GM19035 (cell line): ENCODE measurements around the gene RAET1G.
"Not testable (repeated sequence)": the region's sequence is repeated elsewhere in the genome, so short reads cannot be mapped to it uniquely, and the experiment has no call there.

Source experiments
- ATAC-seq: cut with Tn5 transposase; IDR thresholded peaks from one replicate; pipeline ENCODE4 v1.9.1; 2021; ENCODE audit not compliant: unreplicated experiment

RAET1G gene

DNA sequence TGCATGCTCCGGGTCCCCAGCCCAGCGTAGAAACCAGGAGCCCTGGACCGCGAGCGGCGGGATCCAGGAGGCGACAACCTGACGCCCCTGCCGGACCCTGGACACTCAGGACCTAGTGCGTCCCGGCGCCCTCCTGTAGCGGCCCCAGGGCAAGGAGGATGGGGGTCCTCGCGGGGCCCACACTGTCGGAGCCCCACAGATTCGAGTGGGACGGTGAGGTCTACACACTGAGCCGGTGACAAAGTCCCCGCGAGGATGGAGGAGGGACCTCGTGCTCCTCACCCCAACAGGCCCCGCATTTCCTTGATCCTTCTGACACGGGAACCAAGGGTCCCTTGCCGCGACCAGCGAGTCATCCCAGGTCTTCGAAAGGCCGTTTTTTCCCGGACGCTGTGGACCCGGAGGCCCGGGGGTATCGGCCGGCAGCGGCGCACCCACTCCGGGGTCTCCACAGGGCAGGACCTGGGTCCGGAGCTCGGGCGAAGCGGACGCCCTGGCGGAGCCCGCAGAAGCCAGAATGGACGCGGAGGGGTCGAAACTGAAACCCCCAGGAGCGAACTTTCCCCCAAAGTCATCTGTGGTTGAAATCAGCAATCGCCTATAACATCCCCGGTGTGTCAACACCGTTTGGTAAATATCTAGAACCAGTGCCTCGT, 31.5 kb upstream of the RAET1G start:
- not testable (repeated sequence) for ATAC-seq

DNA sequence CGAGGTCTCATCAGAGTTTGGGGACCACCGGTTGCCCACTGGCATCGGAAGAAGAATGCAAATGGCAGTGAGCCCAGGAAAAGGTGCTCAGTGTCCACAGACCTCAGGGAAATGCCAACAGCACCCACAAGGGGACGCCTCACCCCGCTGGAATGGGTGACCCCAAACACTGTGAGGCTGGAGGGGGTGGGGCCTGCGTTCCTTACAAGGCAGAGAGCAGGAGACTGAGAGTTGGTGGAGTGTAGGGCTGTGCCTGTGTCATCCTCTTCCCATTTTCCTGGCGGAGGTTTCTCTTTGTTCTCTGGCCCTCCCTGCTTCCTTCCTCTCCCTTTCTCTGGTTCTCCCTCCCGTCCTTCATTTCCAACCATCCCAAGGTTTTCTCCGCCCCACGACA, 31.0 kb upstream of the RAET1G start:
- ATAC-seq = not testable (repeated sequence)

DNA sequence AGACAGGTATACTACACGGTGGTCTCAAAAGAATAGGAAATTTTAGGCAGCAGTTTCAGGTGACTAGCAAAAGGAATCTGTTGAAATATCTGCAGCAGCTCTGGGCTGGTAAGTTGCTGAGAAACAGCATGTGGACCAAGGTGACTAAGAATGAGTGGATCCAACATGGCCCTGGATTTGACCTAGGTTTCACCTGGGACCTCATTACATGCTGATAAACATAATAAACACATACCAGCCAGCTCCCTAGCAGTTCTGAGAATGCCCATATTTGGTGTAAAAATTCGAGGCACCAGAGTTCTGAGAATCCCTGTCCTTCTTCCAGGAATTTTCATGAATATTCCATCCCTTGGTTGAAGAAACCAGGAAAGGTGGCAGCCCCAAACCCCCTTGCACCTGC, 30.5 kb upstream of the RAET1G start:
- not testable (repeated sequence) for ATAC-seq

DNA sequence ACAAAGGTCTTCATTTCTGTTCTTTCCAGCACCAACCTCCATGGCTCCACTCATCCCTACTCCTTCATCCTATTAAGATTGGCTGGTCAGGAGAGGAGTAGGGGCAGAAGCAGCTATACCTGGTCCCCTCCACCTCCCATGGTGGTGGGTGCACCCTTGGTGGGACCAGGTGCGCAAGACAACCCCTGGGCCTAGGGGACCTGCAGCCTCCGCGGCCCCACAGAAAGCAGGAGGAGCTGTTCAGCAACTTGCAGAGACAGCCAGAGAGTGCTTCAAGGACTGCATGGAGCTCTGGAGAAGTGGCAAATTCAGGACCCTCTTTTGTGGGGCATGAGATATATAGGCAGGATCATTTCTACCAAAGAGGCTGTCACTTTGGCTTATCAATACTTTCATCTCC, 28.7 kb upstream of the RAET1G start:
- no peak for ATAC-seq

DNA sequence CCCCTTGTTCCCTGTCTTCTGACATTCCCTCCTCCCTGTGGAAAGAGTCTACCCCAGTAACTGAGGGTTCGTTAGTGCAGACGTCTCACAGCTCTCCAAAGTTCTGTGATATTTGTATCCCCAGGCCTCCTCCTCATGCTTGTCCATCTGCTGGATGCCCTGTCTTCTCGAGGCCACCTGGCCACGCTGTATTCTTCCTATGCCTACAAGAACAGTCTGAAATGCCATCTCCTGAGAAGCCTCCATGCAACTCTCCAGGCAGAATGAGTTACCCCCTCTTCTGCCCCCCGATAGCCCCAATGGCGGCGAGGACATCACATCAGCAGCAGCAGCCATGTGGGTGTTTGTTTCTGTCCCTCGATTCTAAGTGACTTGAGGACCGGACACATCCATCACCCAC, 28.2 kb upstream of the RAET1G start:
- ATAC-seq = no peak

DNA sequence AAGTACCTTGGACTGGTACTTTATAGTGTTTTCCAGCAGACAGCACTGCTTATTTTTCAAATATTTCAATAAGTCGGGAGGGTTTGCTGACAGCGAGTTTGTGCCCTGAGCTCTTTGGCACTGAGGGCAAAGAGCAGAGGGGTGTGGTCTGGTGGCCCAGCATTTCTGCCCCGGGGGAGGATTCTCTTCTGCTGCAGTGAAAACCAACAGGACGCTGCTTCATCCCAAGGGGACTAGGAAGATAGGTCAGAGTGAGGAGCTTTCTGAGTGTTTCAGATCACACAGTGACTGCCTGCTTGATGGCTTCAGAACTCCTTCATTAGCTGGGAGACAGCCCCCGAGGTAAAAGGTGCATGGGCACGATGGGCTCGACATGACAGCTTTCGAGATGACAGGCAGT, 27.5 kb upstream of the RAET1G start:
- no peak for ATAC-seq

DNA sequence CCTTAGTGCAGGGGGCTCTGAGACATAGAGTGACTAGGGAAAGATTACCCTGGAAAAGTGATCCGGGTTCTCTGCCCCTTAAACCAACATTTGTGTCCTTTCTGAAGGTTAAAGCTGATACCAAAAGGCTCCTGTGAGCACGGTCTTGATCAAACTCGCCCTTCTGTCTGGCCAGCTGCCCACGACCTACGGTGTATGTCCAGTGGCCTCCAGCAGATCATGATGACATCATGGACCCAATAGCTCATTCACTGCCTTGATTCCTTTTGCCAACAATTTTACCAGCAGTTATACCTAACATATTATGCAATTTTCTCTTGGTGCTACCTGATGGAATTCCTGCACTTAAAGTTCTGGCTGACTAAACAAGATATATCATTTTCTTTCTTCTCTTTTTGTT, 25.7 kb upstream of the RAET1G start:
- ATAC-seq = no peak

DNA sequence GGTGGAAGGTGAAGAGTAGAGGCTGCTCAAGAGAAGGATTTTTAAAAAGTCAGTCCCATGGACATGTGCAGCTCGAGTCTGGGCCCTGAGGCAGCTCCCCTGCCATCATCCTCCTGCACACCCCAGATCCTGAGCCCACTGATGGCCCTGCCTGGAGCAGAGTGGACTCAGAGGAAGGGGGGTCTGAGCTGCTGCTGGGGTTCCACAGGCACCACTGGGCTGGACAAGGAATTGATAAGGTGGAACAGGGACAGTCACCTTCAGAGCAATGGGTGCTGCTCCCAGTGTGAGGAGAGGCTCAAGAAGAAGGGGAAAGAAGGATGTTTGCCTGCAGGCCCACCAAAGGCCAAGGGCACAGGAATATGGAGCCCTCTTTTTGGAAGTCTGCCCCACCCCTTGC, 25.1 kb upstream of the RAET1G start:
- no peak for ATAC-seq

DNA sequence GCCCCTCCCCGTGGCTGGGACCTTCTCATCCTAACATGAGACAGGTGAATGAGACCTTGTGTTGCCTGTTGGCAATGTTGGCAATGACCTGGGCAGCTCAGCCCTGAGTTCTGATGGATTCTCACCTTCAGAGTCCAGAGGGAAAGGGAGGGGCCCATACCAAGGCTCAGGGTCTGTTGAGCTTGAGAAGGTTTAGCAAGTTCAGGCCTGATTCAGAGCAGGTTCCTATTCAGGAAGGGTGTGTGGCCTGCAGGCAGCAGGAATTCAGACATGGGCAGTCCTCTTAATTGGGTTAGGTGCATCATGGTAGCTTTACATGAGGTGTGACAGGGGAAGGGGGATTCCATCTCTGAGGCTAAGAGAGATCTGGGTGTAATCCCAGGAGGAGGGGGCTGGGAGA, 24.6 kb upstream of the RAET1G start:
- not testable (repeated sequence) for ATAC-seq

DNA sequence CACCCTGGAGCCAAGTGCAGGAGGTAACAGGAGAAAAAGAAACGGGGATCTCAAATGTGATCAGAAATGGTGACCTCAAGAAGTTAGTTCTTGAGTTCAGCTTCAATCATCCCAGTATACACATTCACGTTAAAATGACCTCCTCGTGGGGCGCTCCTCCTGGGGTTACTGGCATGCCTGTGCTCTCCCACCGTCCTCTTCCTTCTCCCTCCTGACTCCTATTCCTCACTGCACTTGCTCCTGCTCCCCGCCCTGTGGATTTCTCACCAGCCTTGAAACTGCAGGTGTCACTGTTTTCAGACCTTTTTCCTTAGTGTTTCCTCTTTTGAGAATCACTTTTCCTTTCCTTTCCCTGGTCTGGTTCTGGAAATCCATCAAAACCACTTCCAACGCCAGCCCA, 23.7 kb upstream of the RAET1G start:
- not testable (repeated sequence) for ATAC-seq

DNA sequence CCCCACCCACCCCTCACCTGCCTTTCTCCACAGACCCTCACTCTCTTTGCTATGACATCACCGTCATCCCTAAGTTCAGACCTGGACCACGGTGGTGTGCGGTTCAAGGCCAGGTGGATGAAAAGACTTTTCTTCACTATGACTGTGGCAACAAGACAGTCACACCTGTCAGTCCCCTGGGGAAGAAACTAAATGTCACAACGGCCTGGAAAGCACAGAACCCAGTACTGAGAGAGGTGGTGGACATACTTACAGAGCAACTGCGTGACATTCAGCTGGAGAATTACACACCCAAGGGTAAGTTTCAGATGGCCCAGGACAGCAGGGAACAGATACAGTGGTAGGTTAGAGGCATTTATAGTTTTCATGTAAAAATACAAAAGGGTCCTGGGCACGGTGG, 22.4 kb upstream of the RAET1G start:
- ATAC-seq = not testable (repeated sequence)

DNA sequence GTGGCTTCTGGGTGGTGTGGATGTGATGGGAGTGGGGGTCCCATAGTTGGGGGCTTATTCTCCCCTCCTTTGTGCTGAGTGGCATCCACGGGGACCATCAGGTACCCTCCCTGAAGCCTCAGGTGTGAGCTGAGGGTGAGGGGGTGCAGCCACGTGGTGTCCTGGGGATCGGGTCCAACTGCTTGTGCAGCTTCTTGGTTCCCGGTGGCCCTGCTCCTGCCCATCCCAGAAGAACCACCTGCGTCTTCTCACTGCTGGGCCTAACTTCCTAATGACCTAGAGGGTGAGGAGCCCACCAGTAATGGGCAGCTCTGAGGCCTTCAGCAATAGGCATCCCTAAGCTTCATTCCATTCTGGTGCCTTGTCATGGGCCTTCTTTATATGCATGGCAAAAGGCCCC, 20.4 kb upstream of the RAET1G start:
- ATAC-seq = not testable (repeated sequence)

DNA sequence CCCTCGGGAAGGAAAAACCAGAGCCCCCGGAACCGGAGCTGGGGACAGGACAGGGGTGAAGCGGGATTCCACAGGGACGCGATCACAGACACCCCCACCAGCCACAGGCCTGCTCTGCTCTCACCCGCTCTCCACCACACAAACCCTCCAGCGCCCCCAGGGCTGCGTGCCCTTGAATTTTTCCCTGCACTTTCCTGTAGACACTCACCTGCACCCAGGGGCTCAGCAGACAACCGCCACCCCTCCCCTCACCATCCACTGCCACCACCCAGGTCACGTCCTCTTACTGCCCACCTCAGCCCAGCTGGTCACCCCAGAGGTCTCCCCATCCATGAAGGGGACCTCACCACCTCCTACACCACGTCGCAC, 19.5 kb upstream of the RAET1G start:
- no peak for ATAC-seq

DNA sequence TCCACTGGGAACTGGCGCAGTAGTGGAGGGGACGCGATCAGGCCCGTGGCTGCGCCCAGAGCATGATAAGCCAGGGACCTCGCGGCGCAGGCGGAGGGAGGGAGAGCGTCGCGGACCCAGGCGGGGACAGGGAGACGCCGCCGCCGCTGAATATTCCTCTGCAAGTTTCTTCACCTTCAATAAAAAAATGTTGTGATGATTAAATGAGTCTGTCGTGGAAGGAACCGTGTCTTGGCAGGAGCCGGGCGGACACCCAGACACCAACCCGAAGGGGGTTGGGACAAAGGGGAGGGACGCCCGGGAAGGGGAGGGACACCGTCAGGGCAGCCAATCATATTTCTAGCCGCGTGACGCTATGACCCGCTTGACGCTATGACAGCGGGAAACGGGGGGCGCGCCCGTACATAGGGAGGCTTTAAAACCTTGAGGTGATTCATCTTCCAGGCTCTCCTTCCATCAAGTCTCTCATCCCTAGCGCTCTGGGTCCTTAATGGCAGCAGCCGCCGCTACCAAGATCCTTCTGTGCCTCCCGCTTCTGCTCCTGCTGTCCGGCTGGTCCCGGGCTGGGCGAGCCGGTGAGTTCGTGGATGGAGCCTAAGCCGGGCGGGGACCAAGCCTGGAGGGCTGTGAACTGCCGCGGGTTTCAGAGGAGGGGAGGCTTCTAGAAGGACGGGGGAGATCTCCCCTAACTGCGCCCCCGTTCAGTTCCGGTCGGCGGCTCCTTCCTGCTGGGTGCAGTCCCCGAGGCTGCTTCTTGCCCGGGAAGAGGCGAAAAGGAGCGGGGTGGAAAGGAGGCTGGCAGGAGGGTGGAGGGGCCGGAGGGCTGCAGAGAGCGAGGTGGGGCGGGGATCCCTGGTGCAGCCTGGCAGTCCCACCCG, 18.9 kb upstream of the RAET1G start, which contains the start of gene ULBP2:
ULBP2 (plus strand) TSS at position 432 of the 878 bp plus-strand sequence; CDS start at position 491, 59 bp downstream.
- no peak for ATAC-seq

DNA sequence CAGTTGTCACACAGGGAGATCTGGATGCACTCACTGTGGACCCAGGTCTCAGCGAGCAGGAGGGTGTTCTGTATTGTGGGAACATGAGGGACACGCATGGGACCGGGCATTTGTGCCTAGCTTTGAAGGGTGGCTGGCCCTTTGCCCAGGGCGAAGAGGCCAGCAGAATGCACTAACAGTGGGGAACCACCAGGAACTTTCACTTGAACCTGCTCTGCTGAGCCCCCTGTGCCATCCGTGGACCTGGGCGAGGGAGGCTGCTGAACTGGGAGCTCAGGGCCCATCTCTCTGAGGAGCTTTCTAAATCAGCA, 17.7 kb upstream of the RAET1G start:
- ATAC-seq = no peak

DNA sequence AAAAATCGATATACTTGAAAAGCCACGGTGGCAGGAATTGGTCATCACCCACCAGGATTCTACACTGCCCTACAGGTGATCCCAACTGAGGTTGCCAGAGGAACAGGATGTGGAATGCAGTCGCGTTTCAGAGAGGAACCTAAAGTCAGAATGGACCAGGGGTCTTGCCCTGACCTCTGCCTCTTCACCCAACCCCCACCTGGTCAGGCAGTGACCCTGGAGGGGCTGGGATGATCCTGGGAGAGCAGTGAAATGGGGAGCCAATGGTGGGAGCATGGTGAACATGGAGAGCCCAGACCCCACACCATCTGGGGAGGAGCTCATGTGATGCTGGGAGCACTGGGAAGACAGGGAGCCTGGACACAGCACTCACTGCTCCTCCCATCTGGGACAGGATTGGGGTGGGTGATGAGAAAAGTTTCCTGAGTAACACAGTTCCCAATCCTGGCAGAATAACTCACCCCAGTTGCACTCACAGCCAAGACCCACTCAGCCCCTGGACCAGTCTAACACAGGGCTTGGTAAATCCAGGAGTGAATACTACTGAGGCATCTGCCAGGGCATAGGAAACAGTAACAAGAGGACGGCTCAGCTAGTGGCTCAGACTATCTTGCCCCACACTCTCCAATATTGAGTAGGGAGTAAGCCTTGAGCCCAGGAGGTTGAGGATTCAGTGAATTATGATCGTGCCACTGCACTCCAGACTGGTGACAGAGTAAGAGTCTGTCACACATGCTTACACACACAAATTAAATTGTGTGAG, 17.2 kb upstream of the RAET1G start:
- ATAC-seq = no peak

DNA sequence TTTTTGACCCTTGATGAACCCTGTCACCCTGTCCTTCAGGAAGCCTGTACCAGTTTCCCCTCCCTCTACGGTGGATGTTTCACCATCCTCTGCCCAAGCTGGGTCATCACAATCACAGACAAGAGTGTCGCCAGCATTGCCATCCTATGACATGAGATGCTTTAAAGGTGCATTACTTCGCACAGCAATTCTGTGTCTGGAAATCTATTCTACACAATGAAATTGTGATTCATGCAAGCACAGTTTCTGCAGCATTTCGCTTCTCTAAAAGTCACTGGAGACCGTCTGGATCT, 16.4 kb upstream of the RAET1G start:
- ATAC-seq = no peak

DNA sequence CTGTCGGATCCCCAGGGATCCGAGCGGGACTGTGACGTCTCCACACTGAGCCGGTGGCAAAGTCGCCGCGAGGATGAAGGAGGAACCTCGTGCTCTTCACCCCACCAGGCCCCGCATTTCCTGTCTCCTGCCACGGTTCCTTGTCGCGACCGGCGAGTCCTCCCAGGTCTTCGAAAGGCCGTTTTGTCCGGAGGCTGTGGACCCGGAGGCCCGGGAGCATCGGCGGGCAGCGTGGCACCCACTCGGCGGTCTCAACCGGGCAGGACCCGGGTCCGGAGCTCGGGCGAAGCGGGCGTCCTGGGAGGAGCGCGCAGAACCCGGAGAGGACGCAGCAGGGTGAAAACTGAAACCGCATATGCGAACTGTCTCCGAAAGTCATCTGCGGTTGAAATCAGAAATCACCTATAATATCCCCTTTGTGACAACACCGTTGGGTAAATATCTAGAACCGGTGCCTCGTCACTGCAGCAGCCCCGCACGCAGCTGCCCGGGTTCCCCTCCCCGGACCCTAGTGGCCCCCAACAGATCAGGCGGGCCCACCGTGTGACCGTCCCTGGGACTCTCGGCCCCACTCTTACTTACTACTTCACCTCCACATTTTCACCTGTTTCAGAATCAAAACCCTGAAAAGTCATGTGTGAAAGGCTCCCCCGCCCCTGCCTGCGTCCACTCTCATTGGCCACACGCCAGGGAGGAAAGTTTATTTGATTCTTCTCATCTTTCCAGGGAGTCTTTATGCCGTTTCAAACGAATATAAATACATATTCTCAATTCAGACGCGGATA, 15.8 kb upstream of the RAET1G start:
- peak; percentile 76 for ATAC-seq

DNA sequence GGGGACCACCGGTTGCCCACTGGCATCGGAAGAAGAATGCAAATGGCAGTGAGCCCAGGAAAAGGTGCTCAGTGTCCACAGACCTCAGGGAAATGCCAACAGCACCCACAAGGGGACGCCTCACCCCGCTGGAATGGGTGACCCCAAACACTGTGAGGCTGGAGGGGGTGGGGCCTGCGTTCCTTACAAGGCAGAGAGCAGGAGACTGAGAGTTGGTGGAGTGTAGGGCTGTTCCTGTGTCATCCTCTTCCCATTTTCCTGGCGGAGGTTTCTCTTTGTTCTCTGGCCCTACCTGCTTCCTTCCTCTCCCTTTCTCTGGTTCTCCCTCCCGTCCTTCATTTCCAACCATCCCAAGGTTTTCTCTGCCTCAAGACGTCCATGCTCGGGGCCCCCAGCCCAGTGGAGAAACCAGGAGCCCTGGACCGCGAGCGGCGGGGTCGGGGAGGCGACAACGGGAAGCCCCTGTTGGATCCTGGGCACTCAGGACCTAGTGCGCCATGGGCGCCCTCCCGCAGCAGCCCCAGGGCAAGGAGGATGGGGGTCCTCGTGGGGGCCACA, 15.2 kb upstream of the RAET1G start:
- not testable (repeated sequence) for ATAC-seq

DNA sequence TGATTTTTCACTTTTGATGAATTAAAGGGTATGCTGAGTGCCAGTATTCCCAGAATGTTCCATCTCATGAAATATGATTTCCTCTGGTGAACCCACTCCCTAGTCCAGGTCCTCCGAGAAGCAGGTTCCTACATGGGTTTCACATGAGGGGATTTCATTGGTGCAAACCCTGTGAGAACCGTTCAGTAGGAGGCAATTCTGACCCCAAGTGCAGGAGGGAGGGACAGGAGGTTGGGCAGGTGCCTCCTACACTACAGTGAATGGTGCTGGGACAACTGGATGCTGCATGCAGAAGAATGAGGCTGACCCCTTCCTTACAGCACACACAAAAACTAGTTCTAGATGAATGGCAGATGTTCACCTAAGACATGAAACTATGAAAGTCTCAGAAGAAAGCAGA, 13.8 kb upstream of the RAET1G start:
- no peak for ATAC-seq

DNA sequence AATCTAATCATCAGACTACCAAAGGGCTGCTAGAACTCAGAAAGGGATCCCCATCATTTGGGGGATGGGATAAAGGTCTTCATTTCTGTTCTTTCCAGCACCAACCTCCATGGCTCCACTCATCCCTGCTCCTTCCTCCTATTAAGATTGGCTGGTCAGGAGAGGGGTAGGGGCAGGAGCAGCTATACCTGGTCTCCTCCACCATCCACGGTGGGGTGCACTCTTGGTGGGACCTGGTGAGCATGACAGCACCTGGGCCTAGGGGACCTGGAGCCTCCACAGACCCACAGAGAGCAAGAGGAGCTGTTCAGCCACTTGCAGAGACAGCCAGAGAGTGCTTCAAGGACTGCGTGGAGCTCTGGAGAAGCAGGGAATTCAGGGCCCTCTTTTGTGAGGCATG, 12.7 kb upstream of the RAET1G start:
- no peak for ATAC-seq
